HCT116 (cell line): ENCODE measurements around the gene MCM8. TPM values are rescaled to one million over a fixed set of nuclear protein-coding genes. Genes with fewer than 3 reads are reported as not detected.

Source experiments
- ATAC-seq: fragments of 200-7000 bp; cut with Tn5 transposase; 2 replicates; pipeline ENCODE4 v1.9.1; 2020; ENCODE audit warnings: mild to moderate bottlenecking, moderate library complexity
- BruUV-seq: library from RNA; stranded (reverse); fragments of 400-500 nt; replicated peaks from 2 replicates; lab custom pipeline; 2021; lab: Mats Ljungman, UMichigan
- CTCF ChIA-PET: fragments of 300-600 bp; sonication (Branson Sonifier 250); formaldehyde crosslinking; loops from one replicate; lab custom pipeline; 2021; ENCODE audit warnings: antibody characterized with exemption; lab: Charles Lee
- POLR2A ChIA-PET: fragments of 300-600, 350-600 bp; sonication (Branson Sonifier 250); formaldehyde crosslinking; loops from one replicate; lab custom pipeline; 2021; ENCODE audit warnings: antibody characterized with exemption; lab: Charles Lee
- RAD21 ChIA-PET, 2 experiments: fragments of 300-600 bp; sonication (Branson Sonifier 250); formaldehyde crosslinking; loops; one replicate each; lab custom pipeline; 2023; ENCODE audit warnings: low total read pairs in 2 of 2; ENCODE audit not compliant: uncharacterized antibody in 2 of 2, unreplicated experiment in 2 of 2, low non-redundant PET in 1 of 2; lab: Charles Lee
- DNase-seq: peaks from one replicate; pipeline ENCODE4 v3.0.0-alpha.2; 2010; ENCODE audit warnings: low read depth, low spot score
- H2AFZ ChIP-seq: fragments of 200-600 bp; shearing (Covaris generic), sonication (generic); 2 replicates; pipeline ENCODE4 v1.6.1; 2017; ENCODE audit warnings: low read depth, mixed run types, mixed read lengths, antibody characterized with exemption, low read length; ENCODE audit not compliant: poor library complexity, severe bottlenecking
- H3K27ac ChIP-seq: 2 replicates; pipeline ENCODE4 v1.5.1; 2012; ENCODE audit warnings: low read depth, low read length
- H3K27me3 ChIP-seq: fragments of 200-600 bp; sonication (generic); 2 replicates; pipeline ENCODE4 v1.6.1; 2016; ENCODE audit warnings: mixed run types, low read length, mixed read lengths; ENCODE audit not compliant: insufficient read depth
- H3K36me3 ChIP-seq, 2 experiments: fragments of 200-500 bp in 1 of 2; fragments of 200-600 bp in 1 of 2; sonication (Bioruptor generic) in 1 of 2; sonication (generic) in 1 of 2; 2 replicates each; pipeline versions ENCODE4 v1.5.1 to v1.6.1; 2014 to 2016; ENCODE audit warnings: low read length in 2 of 2, inconsistent platforms in 1 of 2, mixed read lengths in 1 of 2, mixed run types in 1 of 2; ENCODE audit not compliant: insufficient read depth in 2 of 2, control insufficient read depth in 1 of 2
- H3K4me1 ChIP-seq, 2 experiments: fragments of 200-600 bp in 1 of 2; sonication (generic) in 1 of 2; 2 replicates each; pipeline versions ENCODE4 v1.5.1 to v1.6.1; 2012 to 2017; ENCODE audit warnings: low read length in 2 of 2, inconsistent platforms in 1 of 2, mild to moderate bottlenecking in 1 of 2, mixed read lengths in 1 of 2, mixed run types in 1 of 2, moderate library complexity in 1 of 2; ENCODE audit not compliant: insufficient read depth in 2 of 2, control insufficient read depth in 1 of 2
- H3K4me2 ChIP-seq: fragments of 200-600 bp; sonication (generic); 2 replicates; pipeline ENCODE4 v1.6.1; 2017; ENCODE audit warnings: mixed run types, low read length, mixed read lengths
- H3K4me3 ChIP-seq, 2 experiments: fragments of 200-600 bp in 1 of 2; sonication (generic) in 1 of 2; replicated peaks in 1 of 2; 2 replicates each; pipeline ENCODE4 v1.5.1; 2011 to 2016; ENCODE audit warnings: low read length in 2 of 2, control low read depth in 1 of 2, low read depth in 1 of 2, mild to moderate bottlenecking in 1 of 2, mixed read lengths in 1 of 2, mixed run types in 1 of 2
- H3K79me2 ChIP-seq: fragments of 200-600 bp; sonication (generic); 2 replicates; pipeline ENCODE4 v1.6.1; 2017; ENCODE audit warnings: mild to moderate bottlenecking, mixed run types, low read length, moderate library complexity, mixed read lengths; ENCODE audit not compliant: insufficient read depth
- H3K9ac ChIP-seq: fragments of 200-600 bp; sonication (generic); 2 replicates; pipeline ENCODE4 v1.6.1; 2016; ENCODE audit warnings: low read length, mixed read lengths
- H3K9me2 ChIP-seq: fragments of 200-600 bp; sonication (generic), shearing (Covaris generic); 2 replicates; pipeline ENCODE4 v1.6.1; 2017; ENCODE audit warnings: mixed run types, mild to moderate bottlenecking, moderate library complexity; ENCODE audit not compliant: insufficient read depth
- H3K9me3 ChIP-seq, 2 experiments: fragments of 200-500 bp in 1 of 2; fragments of 200-600 bp in 1 of 2; sonication (Bioruptor generic) in 1 of 2; sonication (generic) in 1 of 2; 2 replicates each; pipeline ENCODE4 v1.6.1; 2014 to 2017; ENCODE audit warnings: low read length in 2 of 2, mixed read lengths in 2 of 2, inconsistent platforms in 1 of 2, low read depth in 1 of 2, mild to moderate bottlenecking in 1 of 2, mixed run types in 1 of 2, moderate library complexity in 1 of 2; ENCODE audit not compliant: control insufficient read depth in 1 of 2, insufficient read depth in 1 of 2
- H4K20me1 ChIP-seq: fragments of 200-600 bp; sonication (generic), shearing (Covaris generic); 2 replicates; pipeline ENCODE4 v1.6.1; 2017; ENCODE audit warnings: mixed run types, mild to moderate bottlenecking, moderate library complexity; ENCODE audit not compliant: insufficient read depth
- CBX3 ChIP-seq: IDR thresholded peaks from 2 replicates; pipeline ENCODE4 v1.6.1; 2012; ENCODE audit warnings: low read depth
- EGR1 ChIP-seq: IDR thresholded peaks from 2 replicates; pipeline ENCODE4 v1.6.1; 2012; ENCODE audit warnings: low read depth
- EZH2phosphoT487 ChIP-seq: fragments of 200-600 bp; IDR thresholded peaks from 2 replicates; pipeline ENCODE4 v1.6.1; 2018; ENCODE audit warnings: antibody characterized with exemption, borderline replicate concordance
- FOSL1 ChIP-seq: IDR thresholded peaks from 2 replicates; pipeline ENCODE4 v1.6.1; 2012; ENCODE audit warnings: low read depth
- JUND ChIP-seq: IDR thresholded peaks from 2 replicates; pipeline ENCODE4 v1.6.1; 2012
- MAX ChIP-seq: IDR thresholded peaks from 2 replicates; pipeline ENCODE4 v1.6.1; 2012
- POLR2A ChIP-seq: IDR thresholded peaks from 2 replicates; pipeline ENCODE4 v1.7.0; 2011; ENCODE audit warnings: borderline replicate concordance; ENCODE audit not compliant: insufficient read depth, insufficient read length; ENCODE audit errors: extremely low read depth
- POLR2AphosphoS5 ChIP-seq: IDR thresholded peaks from 2 replicates; pipeline ENCODE4 v1.6.1; 2011; ENCODE audit warnings: mild to moderate bottlenecking, low read depth, low read length, moderate library complexity
- REST ChIP-seq: IDR thresholded peaks from 2 replicates; pipeline ENCODE4 v1.6.1; 2012; ENCODE audit warnings: low read depth
- SIN3A ChIP-seq: IDR thresholded peaks from 2 replicates; pipeline ENCODE4 v1.6.1; 2012; ENCODE audit warnings: low read depth
- SP1 ChIP-seq: IDR thresholded peaks from 2 replicates; pipeline ENCODE4 v1.6.1; 2012; ENCODE audit warnings: low read depth
- YY1 ChIP-seq: IDR thresholded peaks from 2 replicates; pipeline ENCODE4 v1.6.1; 2011; ENCODE audit warnings: low read length, low read depth, moderate library complexity, mild to moderate bottlenecking; ENCODE audit not compliant: insufficient replicate concordance; ENCODE audit errors: extremely low read depth
- intact Hi-C: fragments of 100-400 bp; cut with micrococcal nuclease; formaldehyde crosslinking; loops from 2 replicates; pipeline ENCODE4 v1.10.0; 2022
- total RNA-seq: library from RNA; stranded (reverse); gene quantifications from one replicate; pipeline ENCODE4 v1.2.1, GENCODE V29; 2021; ENCODE audit not compliant: unreplicated experiment
- TF ChIP-seq, protein P1 (sequence below), 3 experiments: fragments of 200-600 bp in 1 of 3; sonication (generic) in 1 of 3; IDR thresholded peaks in 2 of 3; conservative IDR thresholded peaks in 1 of 3; 2 replicates each; pipeline ENCODE4 v1.5.1; 2012 to 2017; ENCODE audit warnings: low read depth in 2 of 3, low read length in 2 of 3, antibody characterized with exemption in 1 of 3, borderline replicate concordance in 1 of 3, control low read depth in 1 of 3, mild to moderate bottlenecking in 1 of 3, mixed read lengths in 1 of 3, mixed run types in 1 of 3, moderate library complexity in 1 of 3; ENCODE audit not compliant: insufficient read depth in 1 of 3
- TF ChIP-seq, protein P2 (sequence below): IDR thresholded peaks from 2 replicates; pipeline ENCODE4 v1.6.1; 2012

MCM8 gene
- total RNA-seq, 1 experiment from 2014 or later: 21.9 TPM

DNA sequence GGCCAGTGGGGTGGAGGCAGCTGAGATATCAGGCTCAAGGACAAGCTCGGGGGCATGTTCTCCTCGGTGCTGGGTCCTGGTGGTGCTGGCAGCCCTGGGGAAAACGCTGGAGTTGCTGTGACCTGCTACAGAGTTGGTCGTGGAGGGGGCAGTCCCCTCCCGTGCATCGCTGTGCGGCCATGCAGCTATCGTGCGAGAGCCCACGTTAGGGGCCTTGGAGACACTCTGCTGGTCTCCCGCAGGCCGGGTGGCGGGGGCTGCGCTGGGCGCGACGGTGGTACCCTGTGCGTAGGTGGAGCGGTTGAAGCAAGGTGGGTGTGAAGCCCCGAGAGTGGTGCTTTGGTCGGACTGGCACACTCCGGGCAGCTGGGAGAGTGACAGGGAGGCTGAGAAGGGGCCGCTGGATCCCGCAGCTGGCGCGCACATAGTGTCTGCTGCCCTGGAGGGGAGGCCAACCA, 91.4 kb downstream of the MCM8 start:
- H3K9me3 ChIP-seq: no peaks in the 10 kb centered on the region
- H3K4me3 ChIP-seq: no peak overlapping the region
- no TSS peak for BruUV-seq
- RAD21 ChIA-PET: no interaction called here
- H3K27ac ChIP-seq: no peak overlapping the region
- H3K9ac ChIP-seq: no peak overlapping the region
- H4K20me1 ChIP-seq: no peaks in the 10 kb centered on the region
- H3K9me2 ChIP-seq: no peaks in the 10 kb centered on the region
- no peak overlapping the region for H2AFZ ChIP-seq
- TF ChIP-seq SIN3A: no peak
- no peak for TF ChIP-seq POLR2A
- TF ChIP-seq EZH2phosphoT487: no peak
- no peak for TF ChIP-seq EGR1
- no peak for TF ChIP-seq REST
- no peak for TF ChIP-seq SP1
- TF ChIP-seq, protein P1, sequence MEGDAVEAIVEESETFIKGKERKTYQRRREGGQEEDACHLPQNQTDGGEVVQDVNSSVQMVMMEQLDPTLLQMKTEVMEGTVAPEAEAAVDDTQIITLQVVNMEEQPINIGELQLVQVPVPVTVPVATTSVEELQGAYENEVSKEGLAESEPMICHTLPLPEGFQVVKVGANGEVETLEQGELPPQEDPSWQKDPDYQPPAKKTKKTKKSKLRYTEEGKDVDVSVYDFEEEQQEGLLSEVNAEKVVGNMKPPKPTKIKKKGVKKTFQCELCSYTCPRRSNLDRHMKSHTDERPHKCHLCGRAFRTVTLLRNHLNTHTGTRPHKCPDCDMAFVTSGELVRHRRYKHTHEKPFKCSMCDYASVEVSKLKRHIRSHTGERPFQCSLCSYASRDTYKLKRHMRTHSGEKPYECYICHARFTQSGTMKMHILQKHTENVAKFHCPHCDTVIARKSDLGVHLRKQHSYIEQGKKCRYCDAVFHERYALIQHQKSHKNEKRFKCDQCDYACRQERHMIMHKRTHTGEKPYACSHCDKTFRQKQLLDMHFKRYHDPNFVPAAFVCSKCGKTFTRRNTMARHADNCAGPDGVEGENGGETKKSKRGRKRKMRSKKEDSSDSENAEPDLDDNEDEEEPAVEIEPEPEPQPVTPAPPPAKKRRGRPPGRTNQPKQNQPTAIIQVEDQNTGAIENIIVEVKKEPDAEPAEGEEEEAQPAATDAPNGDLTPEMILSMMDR (IDR thresholded peaks at IDR 0.05 in 2 of 3, conservative IDR thresholded peaks at IDR 0.05 in 1 of 3; ENCODE audit: borderline replicate concordance in 1 of 3, insufficient read depth in 1 of 3, low read depth in 2 of 3, low read length in 2 of 3): no peak
- no peak for TF ChIP-seq FOSL1
- no peak for TF ChIP-seq YY1
- TF ChIP-seq CBX3: no peak
- TF ChIP-seq POLR2AphosphoS5: no peak
- no peak for TF ChIP-seq JUND
- TF ChIP-seq, protein P2, sequence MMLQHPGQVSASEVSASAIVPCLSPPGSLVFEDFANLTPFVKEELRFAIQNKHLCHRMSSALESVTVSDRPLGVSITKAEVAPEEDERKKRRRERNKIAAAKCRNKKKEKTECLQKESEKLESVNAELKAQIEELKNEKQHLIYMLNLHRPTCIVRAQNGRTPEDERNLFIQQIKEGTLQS: no peak
- no peak for TF ChIP-seq MAX
- intact Hi-C loops: no loop called here
- H3K4me2 ChIP-seq: no peak overlapping the region
- H3K36me3 ChIP-seq: peaks cover 9 to 14% of the 10 kb centered on the region in 2 experiments; a peak in 3 of 4 replicates
- no peaks in the 10 kb centered on the region for H3K27me3 ChIP-seq
- no peak; the same call in 1 of the 2 replicates for ATAC-seq
- no peaks in the 10 kb centered on the region for H3K79me2 ChIP-seq
- CTCF ChIA-PET: no interaction called here
- H3K4me1 ChIP-seq: no peaks in the 10 kb centered on the region
- no peak for DNase-seq
- POLR2A ChIA-PET: no interaction called here
